Gastroesophageal sphincter (tissue), 4 donors: ENCODE results near the gene AMN1. TPM values are rescaled to one million over a fixed set of nuclear protein-coding genes. Genes with fewer than 3 reads are reported as not detected.

Experiments used
- ATAC-seq: fragments of 150-250 bp; one replicate; pipeline ENCODE4 v1.9.1; 2016; ENCODE audit warnings: mild to moderate bottlenecking, moderate library complexity
- H3K27ac ChIP-seq, 4 donors: fragments of 200-600 bp; sonication (generic) in 3 of 4; 1 replicate in 3 of 4; 2 replicates in 1 of 4; pipeline ENCODE4 v1.5.1; 2016 to 2019
- H3K27me3 ChIP-seq: fragments of 200-600 bp; sonication (generic); one replicate; pipeline ENCODE4 v1.5.1; 2019
- H3K36me3 ChIP-seq, 2 donors: fragments of 200-600 bp; sonication (generic); one replicate each; pipeline ENCODE4 v1.5.1; 2019; ENCODE audit warnings: control low read depth in 1 of 2
- H3K4me1 ChIP-seq, 3 donors: fragments of 200-600 bp; sonication (generic); 1 replicate in 2 of 3; 2 replicates in 1 of 3; pipeline ENCODE4 v1.5.1; 2016 to 2019; ENCODE audit warnings: control low read depth in 2 of 3
- H3K4me3 ChIP-seq, 2 donors: fragments of 200-600 bp; sonication (generic); one replicate each; pipeline ENCODE4 v1.5.1; 2019; ENCODE audit warnings: mild to moderate bottlenecking in 1 of 2, moderate library complexity in 1 of 2
- H3K9me3 ChIP-seq, 3 donors: fragments of 200-600 bp; sonication (generic); one replicate each; pipeline ENCODE4 v1.5.1; 2017 to 2019; ENCODE audit warnings: control low read depth in 2 of 3
- EP300 ChIP-seq: sonication (generic); formaldehyde crosslinking; IDR thresholded peaks from one replicate; pipeline ENCODE4 v1.6.1; 2017; ENCODE audit warnings: antibody characterized with exemption, mild to moderate bottlenecking
- POLR2A ChIP-seq, 2 donors: fragments of 450-650 bp; IDR thresholded peaks; one replicate each; pipeline ENCODE4 v1.6.1; 2017; ENCODE audit warnings: antibody characterized with exemption in 2 of 2, mild to moderate bottlenecking in 2 of 2, moderate library complexity in 1 of 2
- POLR2AphosphoS5 ChIP-seq: sonication (generic); formaldehyde crosslinking; IDR thresholded peaks from one replicate; pipeline ENCODE4 v1.6.1; 2017; ENCODE audit warnings: antibody characterized with exemption
- WGBS, 2 donors: methylation state at CpG; one replicate each; pipeline ENCODE4 v1.1.5; 2018; ENCODE audit warnings: low coverage in 1 of 2; 5-methylcytosine and 5-hydroxymethylcytosine counted together
- total RNA-seq, 4 donors: library from RNA; depleted of rRNA; stranded (reverse); fragments of >200 nt; gene quantifications; one replicate each; pipeline ENCODE4 v1.1.0, GENCODE V29; 2016
- TF ChIP-seq, protein P1 (sequence below), 4 experiments: fragments of 200-600 bp in 2 of 4; fragments of 450-650 bp in 2 of 4; sonication (generic) in 1 of 4; IDR thresholded peaks; one replicate each; pipeline ENCODE4 v1.5.1; 2017 to 2019; ENCODE audit warnings: antibody characterized with exemption in 4 of 4, mild to moderate bottlenecking in 2 of 4, moderate library complexity in 2 of 4

The AMN1 gene
- total RNA-seq = 10 to 100 TPM in 2 of 4 donors, 1 to 10 TPM in 2; 7.5 to 19.3 (median 9.6) TPM

DNA sequence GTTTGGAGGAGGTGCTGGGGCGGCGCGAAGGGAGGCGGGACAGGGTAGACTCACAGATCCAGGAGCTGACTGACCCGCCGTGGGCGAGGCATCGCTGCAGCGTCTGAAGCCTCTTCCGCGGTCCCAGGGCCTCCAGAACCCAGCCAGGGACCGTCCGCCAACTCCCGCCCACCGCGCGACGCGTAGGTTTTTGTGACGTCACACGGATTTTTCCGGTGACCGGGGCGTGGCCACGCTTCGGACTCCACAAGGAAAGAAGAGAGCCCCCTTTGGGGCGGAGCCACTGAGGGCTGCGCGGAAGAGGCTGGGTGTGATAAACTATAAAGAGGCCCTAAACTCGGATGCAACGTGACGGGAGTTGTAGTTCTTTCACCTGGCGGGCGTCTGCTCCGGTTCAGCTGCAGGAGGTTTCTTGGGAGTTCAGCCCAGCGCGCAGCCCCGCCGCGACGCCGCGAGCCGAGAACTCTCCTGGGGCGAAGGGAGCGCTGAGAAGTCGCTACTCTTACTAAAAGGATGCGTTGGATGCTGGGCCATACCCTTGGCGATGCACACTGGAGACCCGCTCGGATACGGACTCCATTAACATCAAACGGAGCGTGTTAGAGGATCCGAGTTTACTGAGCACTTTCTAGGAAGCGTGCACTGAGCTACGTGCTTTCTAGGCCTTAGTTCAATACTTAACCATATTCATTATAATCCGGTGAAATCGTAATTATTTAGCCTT, at the start of gene AMN1:
TSS of gene AMN1 (minus strand) at position 105 of the 724 bp plus-strand sequence. CDS start at position 92, 13 bp downstream.
- peak; percentile 99 for ATAC-seq
- peak within 1 kb of the TSS; percentile 94 to 98 (median 94) for H3K27ac ChIP-seq
- H3K9me3 ChIP-seq = no peaks in the 10 kb centered on the region
- peaks cover 0 to 22% (median 0%) of the 10 kb centered on the region in 3 donors for H3K4me1 ChIP-seq
- H3K27me3 ChIP-seq = no peaks in the 10 kb centered on the region
- no peaks in the 10 kb centered on the region for H3K36me3 ChIP-seq
- H3K4me3 ChIP-seq = peak within 1 kb of the TSS; percentile 77 to 79
- 1 to 3% methylated on average over 18 to 22 of the region's 59 CpGs for WGBS, 2 donors
- TF ChIP-seq POLR2AphosphoS5 = peak; percentile 77
- TF ChIP-seq POLR2A (IDR thresholded peaks at IDR 0.05) = peak; percentile 23 to 32
- TF ChIP-seq, protein P1, sequence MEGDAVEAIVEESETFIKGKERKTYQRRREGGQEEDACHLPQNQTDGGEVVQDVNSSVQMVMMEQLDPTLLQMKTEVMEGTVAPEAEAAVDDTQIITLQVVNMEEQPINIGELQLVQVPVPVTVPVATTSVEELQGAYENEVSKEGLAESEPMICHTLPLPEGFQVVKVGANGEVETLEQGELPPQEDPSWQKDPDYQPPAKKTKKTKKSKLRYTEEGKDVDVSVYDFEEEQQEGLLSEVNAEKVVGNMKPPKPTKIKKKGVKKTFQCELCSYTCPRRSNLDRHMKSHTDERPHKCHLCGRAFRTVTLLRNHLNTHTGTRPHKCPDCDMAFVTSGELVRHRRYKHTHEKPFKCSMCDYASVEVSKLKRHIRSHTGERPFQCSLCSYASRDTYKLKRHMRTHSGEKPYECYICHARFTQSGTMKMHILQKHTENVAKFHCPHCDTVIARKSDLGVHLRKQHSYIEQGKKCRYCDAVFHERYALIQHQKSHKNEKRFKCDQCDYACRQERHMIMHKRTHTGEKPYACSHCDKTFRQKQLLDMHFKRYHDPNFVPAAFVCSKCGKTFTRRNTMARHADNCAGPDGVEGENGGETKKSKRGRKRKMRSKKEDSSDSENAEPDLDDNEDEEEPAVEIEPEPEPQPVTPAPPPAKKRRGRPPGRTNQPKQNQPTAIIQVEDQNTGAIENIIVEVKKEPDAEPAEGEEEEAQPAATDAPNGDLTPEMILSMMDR (IDR thresholded peaks at IDR 0.05) = peak in 2 of 4 experiments; percentile 7 to 44
- no peak for TF ChIP-seq EP300

DNA sequence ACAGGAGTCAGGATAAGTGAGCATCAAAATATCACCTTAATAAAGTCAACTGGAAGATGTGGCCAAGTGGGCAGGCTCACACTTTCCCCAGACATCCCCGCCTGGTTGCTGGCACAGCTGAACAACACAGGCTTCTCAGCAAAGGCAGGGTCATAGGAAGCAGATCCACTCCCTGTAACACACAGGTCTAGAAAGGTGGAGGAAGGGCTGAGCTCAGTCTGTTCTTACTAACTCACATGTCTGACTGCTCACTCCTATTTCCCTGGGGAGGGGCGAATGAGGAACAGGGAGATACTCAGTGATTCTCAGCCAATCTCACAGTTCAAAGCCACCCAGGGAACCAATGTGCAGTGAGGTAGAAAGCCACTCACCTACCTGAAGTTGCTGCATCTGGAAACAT, 45.0 kb upstream of the AMN1 start:
- peaks cover 11% of the 10 kb centered on the region for H3K27me3 ChIP-seq
- H3K27ac ChIP-seq = no peak overlapping the region
- no peaks in the 10 kb centered on the region for H3K4me1 ChIP-seq
- H3K9me3 ChIP-seq = peaks cover 0 to 7% (median 0%) of the 10 kb centered on the region in 3 donors
- 14 to 32% methylated on average over 1 to 2 of the region's 2 CpGs for WGBS, 2 donors
- ATAC-seq = no peak
- no peaks in the 10 kb centered on the region for H3K36me3 ChIP-seq
- TF ChIP-seq EP300 (no peak), POLR2AphosphoS5 (no peak), POLR2A (IDR thresholded peaks at IDR 0.05) (no peak)
- TF ChIP-seq, protein P1 (IDR thresholded peaks at IDR 0.05) = no peak
- no peak overlapping the region for H3K4me3 ChIP-seq

DNA sequence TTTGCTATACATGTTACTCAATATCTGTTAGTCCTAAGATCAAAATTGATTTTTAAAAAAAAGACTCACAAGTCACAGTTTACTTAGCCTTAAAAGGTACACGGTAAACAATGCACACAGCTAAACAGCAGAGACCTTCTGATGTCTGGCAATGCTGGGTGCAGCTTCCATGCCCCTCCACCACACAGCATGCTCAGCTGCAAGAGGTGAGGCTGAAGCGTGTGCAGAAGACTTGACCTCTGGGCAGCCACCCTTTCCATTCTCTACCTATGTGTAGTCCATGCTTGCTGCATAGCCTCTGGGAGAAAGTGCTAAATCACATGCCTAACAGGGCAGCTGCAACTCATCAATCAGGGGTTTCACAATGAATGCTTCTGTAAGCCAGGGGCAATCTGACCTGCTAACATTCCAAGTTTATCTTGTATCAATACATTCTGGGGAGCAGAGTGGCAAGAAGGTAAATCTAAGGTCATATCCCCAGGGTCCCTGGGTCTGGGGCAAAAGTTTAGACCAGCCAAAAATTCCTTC, 44.5 kb upstream of the AMN1 start:
- H3K27ac ChIP-seq = no peak overlapping the region
- no peaks in the 10 kb centered on the region for H3K4me1 ChIP-seq
- no peaks in the 10 kb centered on the region for H3K36me3 ChIP-seq
- H3K4me3 ChIP-seq = no peak overlapping the region
- TF ChIP-seq POLR2A (IDR thresholded peaks at IDR 0.05) = no peak
- no peak for TF ChIP-seq EP300
- TF ChIP-seq, protein P1 (IDR thresholded peaks at IDR 0.05) = no peak
- TF ChIP-seq POLR2AphosphoS5 = no peak
- no peak for ATAC-seq
- 14 to 51% methylated on average over 1 to 2 of the region's 2 CpGs for WGBS, 2 donors
- peaks cover 0 to 7% (median 0%) of the 10 kb centered on the region in 3 donors for H3K9me3 ChIP-seq
- peaks cover 11% of the 10 kb centered on the region for H3K27me3 ChIP-seq

DNA sequence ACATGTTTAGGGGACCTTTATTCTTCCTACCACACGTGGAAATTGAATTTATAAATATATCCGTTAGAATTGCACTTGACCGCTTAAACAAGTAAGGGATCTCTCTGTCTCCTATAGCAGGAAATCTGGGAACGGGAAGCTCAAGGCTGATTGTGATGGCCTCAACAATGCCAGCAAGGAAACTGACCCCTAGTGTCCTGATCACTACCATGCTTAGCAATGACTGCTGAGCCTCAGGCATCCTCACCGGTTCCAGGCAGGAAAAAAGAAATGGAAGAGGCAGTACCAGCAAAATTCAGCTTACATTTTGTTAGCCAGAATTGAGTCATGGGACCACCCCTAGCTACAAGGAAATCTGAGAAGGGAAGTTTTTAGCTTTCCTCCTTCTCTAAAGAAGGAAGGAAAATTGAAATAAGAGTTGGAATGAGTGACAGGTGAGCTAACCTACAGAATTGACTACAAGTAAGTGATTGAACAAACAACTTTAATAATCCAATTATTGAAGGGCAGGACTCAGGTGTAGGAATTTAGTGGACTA, 43.9 kb upstream of the AMN1 start:
- Histone ChIP-seq H3K36me3 (no peaks in the 10 kb centered on the region), H3K27ac (no peak overlapping the region), H3K4me1 (no peaks in the 10 kb centered on the region), H3K27me3 (peaks cover 11% of the 10 kb centered on the region), H3K4me3 (no peak overlapping the region), H3K9me3 (peaks cover 0 to 4% (median 0%) of the 10 kb centered on the region in 3 donors)
- no peak for ATAC-seq
- 59 to 76% methylated on average over 4 to 5 of the region's 5 CpGs for WGBS, 2 donors
- TF ChIP-seq, protein P1 (IDR thresholded peaks at IDR 0.05) = no peak
- TF ChIP-seq EP300 (no peak), POLR2AphosphoS5 (no peak), POLR2A (IDR thresholded peaks at IDR 0.05) (no peak)
